Stimulated activated CD8-positive, alpha-beta memory T cell treated with anti-CD3 and anti-CD28 coated beads, Interleukin-4, amount 100 ng/mL, for 24 hours (primary cell): ENCODE measurements around the gene DENND2A.
"Not testable (repeated sequence)": the region's sequence is repeated elsewhere in the genome, so short reads cannot be mapped to it uniquely, and the experiment has no call there.

Experiments used
- DNase-seq: peaks from one replicate; pipeline ENCODE4 v3.0.0-alpha.2; 2020; ENCODE audit warnings: low read depth

The DENND2A gene

DNA sequence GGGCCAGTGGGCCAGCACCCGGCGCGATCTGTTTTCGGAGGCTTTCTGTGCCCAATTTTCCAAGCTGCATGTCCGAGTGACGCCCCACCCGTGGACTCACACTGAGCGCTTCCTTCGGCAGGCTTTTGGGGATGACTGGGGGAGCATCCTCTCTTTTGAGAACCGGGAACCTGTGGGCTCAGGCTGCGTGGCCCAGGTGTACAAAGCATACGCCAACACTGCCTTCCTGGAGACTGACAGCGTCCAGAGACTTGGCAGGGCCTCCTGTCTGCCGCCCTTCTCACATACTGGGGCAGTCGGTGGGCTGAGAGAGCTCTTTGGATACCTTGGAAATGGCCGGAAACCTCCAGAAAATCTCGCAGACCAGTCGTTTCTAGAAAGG lies 33.2 kb upstream of the DENND2A start:
- no peak for DNase-seq

DNA sequence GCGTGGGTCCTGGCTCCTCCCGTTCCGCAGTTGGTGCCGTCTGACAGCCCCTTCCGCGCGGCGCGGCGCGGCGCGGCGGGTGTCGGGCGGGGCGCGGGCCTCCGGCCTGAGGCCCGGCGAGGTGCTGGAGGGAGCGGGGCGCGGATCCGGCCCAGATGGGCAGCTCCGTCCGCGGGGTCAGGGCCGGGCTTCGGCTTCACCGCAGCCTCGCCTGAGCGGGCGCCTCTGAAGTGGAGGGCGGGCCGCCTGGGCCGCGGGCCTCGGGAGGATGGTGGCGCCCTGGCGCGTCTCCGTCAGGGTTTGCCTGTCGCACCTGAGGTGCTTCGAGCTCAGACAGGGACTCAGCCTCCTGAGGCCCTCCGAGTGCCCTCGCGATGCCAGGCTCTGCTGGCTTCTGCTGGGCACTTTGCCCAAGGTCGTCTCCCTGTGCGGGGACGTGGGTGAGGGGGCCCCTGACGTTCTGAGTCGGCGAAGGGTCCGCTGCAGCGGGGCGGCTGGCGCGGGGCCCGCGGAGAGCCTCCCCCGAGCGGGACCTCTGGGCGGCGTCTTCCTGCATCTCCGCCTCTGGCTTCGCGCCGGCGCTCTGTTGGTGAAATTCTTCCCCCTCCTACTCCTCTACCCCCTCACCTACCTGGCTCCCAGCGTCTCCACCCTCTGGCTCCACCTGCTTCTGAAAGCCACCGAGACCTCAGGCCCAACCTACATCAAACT lies 32.6 kb upstream of the DENND2A start:
- peak; percentile 38 for DNase-seq

DNA sequence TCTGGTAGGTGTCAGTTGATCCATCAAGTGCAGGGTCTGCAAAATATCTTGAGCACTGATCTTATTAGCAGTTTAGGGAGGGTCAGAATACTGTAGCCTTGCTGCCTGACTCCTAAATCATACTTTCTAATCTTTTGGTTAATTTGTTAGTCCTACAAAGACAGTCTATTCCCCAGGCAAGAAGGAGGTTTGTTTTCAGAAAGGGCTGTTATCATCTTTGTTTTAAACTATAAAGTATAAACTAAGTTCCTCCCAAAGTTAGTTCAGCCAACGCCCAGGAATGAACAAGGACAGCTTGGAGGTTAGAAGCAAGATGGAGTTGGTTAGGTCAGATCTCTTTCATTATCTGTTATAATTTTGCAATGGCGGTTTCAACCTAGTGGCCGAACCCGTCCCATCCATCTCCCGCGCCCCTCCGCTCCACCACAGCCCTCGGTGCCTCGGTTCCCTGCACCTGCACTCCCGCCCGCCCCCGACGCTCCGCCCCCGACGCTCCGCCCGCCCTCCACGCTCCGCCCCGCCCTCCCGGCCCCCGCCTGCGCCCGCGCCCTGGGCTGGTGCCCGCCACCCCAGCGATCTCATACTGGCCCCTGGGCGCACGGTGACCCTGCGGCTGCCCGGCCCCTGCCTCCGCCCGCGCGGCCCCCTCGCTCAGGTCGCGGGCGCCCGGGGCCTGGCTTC lies 31.9 kb upstream of the DENND2A start, which contains the start of gene ADCK2:
TSS of gene ADCK2 (plus strand) at position 564 of the 681 bp plus-strand sequence. CDS start 386 bp downstream, outside the sequence.
- peak; percentile 48 for DNase-seq

DNA sequence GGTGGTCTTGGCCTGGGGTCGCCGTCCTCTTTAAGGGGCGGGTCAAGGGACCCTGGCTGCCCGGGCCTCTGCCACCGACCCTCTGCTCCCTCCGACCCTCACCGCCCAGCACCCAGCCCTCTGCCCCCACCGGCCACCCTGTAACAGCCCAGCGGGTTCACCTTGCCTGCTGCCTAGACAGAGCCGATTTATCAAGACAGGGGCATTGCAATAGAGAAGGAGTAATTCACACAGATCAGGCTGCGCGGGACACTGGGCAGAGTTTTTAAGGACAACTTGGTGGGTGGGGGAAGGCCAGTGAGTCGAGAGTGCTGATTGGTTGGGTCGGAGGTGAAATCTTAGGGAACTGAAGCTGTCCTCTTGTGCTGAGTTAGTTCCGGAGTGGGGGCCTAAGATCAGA lies 31.4 kb upstream of the DENND2A start:
- DNase-seq = no peak

DNA sequence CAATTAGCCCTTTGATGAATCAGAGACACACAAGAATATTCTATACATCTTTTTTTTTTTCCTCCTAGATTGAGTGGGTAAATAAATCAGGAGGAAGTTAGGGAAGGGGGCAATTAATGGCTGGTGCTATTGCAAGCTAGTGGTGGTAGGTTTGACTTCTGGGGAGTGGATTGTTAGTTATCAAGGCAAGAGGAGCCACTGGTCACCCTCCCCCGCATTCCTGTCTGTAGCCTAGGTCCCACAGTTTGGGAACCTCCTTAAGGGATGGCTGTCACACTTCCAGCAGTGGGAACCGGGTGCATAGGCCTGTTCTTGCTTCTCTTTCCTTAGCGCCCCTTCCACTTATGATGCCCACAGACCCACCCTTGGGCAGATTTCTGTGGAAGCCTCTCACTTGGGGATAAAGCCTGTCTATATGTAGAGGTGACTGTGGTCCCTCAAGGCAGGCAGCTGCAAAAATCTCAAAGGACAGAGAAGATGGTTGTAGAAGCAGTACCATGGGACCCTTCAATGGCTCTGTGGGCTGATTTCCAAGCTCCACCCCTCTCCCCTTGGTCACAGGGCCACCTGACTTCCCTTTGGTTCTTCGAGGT lies 29.8 kb upstream of the DENND2A start:
- no peak for DNase-seq

GRCh38 chr7:140669862-140670261 lies 29.2 kb upstream of the DENND2A start:
- not testable (repeated sequence) for DNase-seq

- no peak for DNase-seq
Measured at GRCh38 chr7:140669352-140669751, 28.7 kb upstream of the DENND2A start.

DNA sequence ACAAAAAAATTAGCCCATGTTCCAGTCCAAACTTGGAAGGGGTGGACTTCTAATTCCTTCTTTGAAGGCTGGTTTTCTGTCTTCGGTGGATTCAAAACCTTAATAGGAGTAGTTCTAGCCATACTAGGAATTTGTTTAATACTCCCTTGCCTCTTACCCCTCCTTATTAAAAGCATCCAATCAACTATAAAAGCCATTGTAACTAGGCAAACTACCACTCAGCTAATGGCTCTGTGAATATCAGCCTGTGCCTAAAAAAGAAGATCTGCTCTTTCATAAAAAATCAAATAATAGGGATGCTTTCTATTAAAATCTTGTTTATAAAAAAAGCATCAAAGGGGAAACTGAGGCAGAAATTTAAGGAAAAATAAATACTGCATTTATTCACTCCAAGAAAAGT lies 28.0 kb upstream of the DENND2A start:
- DNase-seq = no peak

GRCh38 chr7:140667476-140667875 lies 26.9 kb upstream of the DENND2A start:
- DNase-seq = no peak

- not testable (repeated sequence) for DNase-seq
Measured at GRCh38 chr7:140662938-140663337, 22.3 kb upstream of the DENND2A start.

- no peak for DNase-seq
Measured at GRCh38 chr7:140661124-140661523, 20.5 kb upstream of the DENND2A start.

GRCh38 chr7:140659856-140660255 lies 19.2 kb upstream of the DENND2A start:
- no peak for DNase-seq

- no peak for DNase-seq
Measured at GRCh38 chr7:140657891-140658290, 17.3 kb upstream of the DENND2A start.

DNA sequence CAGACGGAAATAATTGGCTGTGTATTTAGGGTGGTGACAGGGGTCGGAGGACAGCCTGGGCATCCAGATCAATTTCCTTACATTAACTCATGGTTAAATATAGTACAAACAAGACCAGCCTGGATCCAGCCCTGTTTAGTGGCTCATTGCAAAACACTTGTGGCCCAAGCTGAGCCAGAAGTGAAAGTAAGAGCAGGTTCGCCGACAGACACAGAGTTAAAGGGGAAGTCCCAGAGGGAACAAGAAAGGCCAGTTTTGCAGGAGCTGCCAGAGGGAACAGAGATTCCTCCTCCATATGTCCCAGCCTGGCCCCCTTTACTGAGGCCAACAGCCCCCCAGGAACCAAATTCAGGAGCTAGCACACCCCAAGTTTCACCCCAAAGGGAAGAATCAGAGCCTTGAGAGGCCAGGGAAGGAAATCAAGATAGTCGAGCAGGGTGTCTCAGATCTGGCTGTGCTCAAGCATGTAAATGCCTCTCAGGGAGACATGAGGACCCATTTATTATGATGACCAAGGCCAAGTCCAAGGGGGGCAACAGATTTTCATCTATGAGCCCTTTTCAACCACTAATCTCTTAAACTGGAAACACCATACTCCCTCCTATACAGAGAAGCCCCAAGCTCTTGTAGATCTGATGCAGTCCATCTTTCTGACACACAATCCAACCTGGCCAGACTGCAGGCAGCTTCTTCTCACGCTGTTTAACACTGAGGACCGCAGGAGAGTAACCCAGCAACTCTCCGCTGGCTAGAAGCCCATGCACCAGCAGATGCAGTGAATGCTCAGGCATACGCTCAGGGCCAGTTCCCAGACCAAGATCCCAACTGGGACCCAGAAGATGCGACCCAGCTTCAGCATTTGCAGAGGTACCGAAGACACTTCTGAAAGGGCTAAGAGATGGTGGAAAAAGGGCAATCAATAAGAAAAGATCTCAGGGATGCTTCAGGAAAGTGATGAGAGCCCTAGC lies 16.2 kb upstream of the DENND2A start:
- no peak for DNase-seq

DNA sequence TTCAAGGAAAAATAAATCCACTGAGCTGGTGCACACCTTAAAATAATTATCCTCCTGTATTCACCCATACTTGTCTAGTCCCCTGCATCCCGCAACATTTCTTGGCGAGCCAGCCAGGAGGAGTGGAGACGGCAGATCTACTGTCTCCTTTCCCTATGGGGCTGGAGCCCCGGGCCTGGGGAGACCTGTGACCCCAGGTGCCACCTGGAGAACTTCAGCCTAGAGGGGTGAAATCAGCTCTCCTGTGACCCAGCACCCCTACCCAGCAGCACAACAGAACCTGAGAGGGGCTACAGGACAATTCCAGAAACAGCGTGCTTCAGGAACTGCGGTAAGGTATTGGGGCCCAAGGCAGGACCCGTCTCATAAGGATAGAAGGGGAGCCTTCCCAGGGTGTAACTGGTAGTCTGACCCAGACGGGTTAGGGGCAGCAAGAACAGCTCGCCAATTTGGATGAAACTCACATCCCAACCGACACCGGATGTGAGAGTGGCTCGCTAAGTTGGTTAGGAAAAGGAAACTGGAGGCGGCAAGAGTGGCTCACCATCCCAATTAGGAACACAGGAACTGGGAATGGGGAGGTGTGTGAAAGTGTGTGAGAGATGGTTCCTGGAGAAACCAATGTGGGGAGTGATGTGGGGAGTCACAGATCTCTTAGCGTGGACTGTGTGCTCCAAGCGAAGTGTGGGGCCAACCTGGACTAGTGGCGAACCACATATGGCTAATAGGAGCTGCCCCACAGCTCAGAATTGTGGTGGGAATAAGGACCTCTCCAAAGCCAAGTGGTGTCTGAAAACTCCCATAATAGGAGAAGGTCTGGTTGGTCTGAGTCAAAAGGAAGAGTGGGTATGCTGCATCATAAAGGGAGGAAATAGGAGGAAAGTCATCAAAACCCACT lies 15.1 kb upstream of the DENND2A start:
- DNase-seq = no peak

- no peak for DNase-seq
Measured at GRCh38 chr7:140654661-140655060, 14.0 kb upstream of the DENND2A start.

GRCh38 chr7:140654109-140654387 lies 13.4 kb upstream of the DENND2A start:
- DNase-seq = no peak

GRCh38 chr7:140653319-140654108 lies 12.9 kb upstream of the DENND2A start:
- no peak for DNase-seq

GRCh38 chr7:140650367-140650766 lies 9.8 kb upstream of the DENND2A start:
- no peak for DNase-seq

DNA sequence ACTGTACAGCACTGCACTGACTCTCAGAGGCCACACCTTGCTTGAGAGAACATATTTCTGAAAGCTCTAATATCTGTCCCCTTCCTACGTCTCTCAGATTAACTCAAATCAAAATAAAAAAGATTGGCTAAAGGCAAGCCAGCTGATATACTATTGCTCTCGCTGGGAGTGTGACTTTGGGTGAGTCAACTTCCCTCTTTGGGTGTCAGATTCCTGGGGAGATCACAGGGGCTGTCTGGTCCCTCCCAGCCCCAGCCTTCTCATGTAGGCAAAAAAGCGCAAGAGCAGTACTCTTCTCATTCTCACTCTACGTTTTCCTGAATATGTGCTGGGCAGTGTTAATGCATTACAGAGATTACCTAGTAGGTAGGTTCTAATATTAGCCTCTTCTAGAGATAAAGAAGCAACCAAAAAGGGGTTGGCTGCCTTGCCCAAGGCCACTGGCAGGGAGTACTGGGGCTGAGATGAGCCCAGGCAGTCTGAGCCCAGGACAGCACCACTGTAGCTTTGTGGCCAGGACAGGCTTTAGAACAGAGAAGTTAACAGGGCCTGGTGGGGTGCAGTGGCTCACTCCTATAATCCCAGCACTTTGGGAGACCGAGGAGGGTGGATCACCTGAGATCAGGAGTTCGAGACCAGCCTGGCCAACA lies 9.1 kb upstream of the DENND2A start:
- DNase-seq = no peak
